MCF 10A (cell line): ENCODE results near the gene MAP10. TPM values are rescaled to one million over a fixed set of nuclear protein-coding genes. Genes with fewer than 3 reads are reported as not detected.

Source experiments
- BruUV-seq: library from RNA; stranded (reverse); fragments of 400-500 nt; replicated peaks from 2 replicates; lab custom pipeline; 2021; lab: Mats Ljungman, UMichigan
- CTCF ChIA-PET: fragments of 300-600 bp; sonication (Branson Sonifier 250); formaldehyde crosslinking; extraction: SDS; loops from one replicate; lab custom pipeline; 2021; ENCODE audit warnings: antibody characterized with exemption, inconsistent platforms; lab: Yijun Ruan, JAX
- POLR2A ChIA-PET: fragments of 300-600, 350-650 bp; sonication (Branson Sonifier 250); formaldehyde crosslinking; extraction: SDS; loops from one replicate; lab custom pipeline; 2020; ENCODE audit warnings: antibody characterized with exemption, inconsistent platforms; lab: Yijun Ruan, JAX
- DNase-seq: peaks from one replicate; pipeline ENCODE4 v3.0.0-alpha.2; 2018; ENCODE audit not compliant: unreplicated experiment
- H3K27ac Mint-ChIP-seq: one replicate; pipeline ENCODE4 v1.8.0; 2022; ENCODE audit warnings: mild to moderate bottlenecking, low read depth, mixed read lengths; ENCODE audit not compliant: unreplicated experiment
- H3K27me3 Mint-ChIP-seq: one replicate; pipeline ENCODE4 v1.8.0; 2022; ENCODE audit warnings: mixed read lengths; ENCODE audit not compliant: insufficient read depth, unreplicated experiment
- H3K36me3 Mint-ChIP-seq: one replicate; pipeline ENCODE4 v1.8.0; 2022; ENCODE audit warnings: mild to moderate bottlenecking, moderate library complexity, mixed read lengths; ENCODE audit not compliant: insufficient read depth, unreplicated experiment
- H3K4me1 Mint-ChIP-seq: one replicate; pipeline ENCODE4 v1.8.0; 2022; ENCODE audit warnings: mixed read lengths; ENCODE audit not compliant: insufficient read depth, unreplicated experiment
- H3K4me3 Mint-ChIP-seq: one replicate; pipeline ENCODE4 v1.8.0; 2022; ENCODE audit warnings: mild to moderate bottlenecking, moderate library complexity, mixed read lengths; ENCODE audit not compliant: unreplicated experiment
- H3K9me3 Mint-ChIP-seq: one replicate; pipeline ENCODE4 v1.8.0; 2022; ENCODE audit warnings: mixed read lengths; ENCODE audit not compliant: unreplicated experiment
- intact Hi-C: fragments of 100-400 bp; cut with micrococcal nuclease; formaldehyde crosslinking; loops from 2 replicates; pipeline ENCODE4 v1.14.1; 2022
- total RNA-seq: library from RNA; stranded (reverse); gene quantifications from 2 replicates; pipeline ENCODE4 v1.2.3, GENCODE V29; 2022
- TF ChIP-seq, protein P1 (sequence below): fragments of 200-600 bp; IDR thresholded peaks from one replicate; pipeline ENCODE4 v1.8.0; 2022; ENCODE audit warnings: antibody characterized with exemption, mild to moderate bottlenecking; ENCODE audit not compliant: unreplicated experiment

The MAP10 gene
- total RNA-seq, 1 experiment from 2014 or later, result not detected

- no peak overlapping the region for H3K4me3 Mint-ChIP-seq
- ChIA-PET POLR2A (no interaction called here), CTCF (no interaction called here)
- peaks cover 8% of the 10 kb centered on the region for H3K36me3 Mint-ChIP-seq
- intact Hi-C loops, result no loop called here
- H3K9me3 Mint-ChIP-seq, result peaks cover 9% of the 10 kb centered on the region
- TF ChIP-seq, protein P1, sequence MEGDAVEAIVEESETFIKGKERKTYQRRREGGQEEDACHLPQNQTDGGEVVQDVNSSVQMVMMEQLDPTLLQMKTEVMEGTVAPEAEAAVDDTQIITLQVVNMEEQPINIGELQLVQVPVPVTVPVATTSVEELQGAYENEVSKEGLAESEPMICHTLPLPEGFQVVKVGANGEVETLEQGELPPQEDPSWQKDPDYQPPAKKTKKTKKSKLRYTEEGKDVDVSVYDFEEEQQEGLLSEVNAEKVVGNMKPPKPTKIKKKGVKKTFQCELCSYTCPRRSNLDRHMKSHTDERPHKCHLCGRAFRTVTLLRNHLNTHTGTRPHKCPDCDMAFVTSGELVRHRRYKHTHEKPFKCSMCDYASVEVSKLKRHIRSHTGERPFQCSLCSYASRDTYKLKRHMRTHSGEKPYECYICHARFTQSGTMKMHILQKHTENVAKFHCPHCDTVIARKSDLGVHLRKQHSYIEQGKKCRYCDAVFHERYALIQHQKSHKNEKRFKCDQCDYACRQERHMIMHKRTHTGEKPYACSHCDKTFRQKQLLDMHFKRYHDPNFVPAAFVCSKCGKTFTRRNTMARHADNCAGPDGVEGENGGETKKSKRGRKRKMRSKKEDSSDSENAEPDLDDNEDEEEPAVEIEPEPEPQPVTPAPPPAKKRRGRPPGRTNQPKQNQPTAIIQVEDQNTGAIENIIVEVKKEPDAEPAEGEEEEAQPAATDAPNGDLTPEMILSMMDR, result no peak
- H3K27me3 Mint-ChIP-seq, result no peaks in the 10 kb centered on the region
- DNase-seq, result no peak
- no TSS peak for BruUV-seq
- H3K4me1 Mint-ChIP-seq, result no peaks in the 10 kb centered on the region
- H3K27ac Mint-ChIP-seq, result no peak overlapping the region
Measured at GRCh38 chr1:232830661-232831060, 25.4 kb downstream of the MAP10 start.

DNA sequence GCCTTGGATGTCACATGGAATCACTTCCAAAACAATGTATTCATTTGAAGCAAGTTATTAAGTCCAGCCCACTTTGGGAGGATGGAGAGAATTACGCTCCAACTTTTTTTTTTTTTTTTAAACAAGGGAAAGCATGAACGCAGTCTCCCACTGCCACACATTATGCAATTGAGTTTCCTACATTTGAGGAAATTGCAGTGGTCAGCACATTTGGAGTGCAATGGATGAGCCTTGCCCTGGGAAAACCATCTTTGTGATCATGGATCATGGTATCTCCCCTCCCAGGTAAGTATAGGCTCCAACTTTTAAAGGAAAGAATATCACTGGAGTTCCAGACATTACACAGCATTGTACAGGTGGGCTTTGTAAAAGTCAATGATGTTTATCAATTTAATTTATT, 26.7 kb downstream of the MAP10 start:
- ChIA-PET POLR2A (no interaction called here), CTCF (interaction anchor here (0.6 to 0.7 kb wide), 2 partner anchors 49 to 117 kb away, joined by 3 to 4 read pairs; no protein-coding TSS in a partner anchor)
- Mint-ChIP-seq H3K36me3 (peaks cover 8% of the 10 kb centered on the region), H3K27me3 (no peaks in the 10 kb centered on the region), H3K4me3 (no peak overlapping the region), H3K27ac (no peak overlapping the region), H3K4me1 (peaks cover under 1% of the 10 kb centered on the region), H3K9me3 (peaks cover 9% of the 10 kb centered on the region)
- BruUV-seq, result no TSS peak
- no peak for DNase-seq
- TF ChIP-seq, protein P1, result no peak
- intact Hi-C loops, result no loop called here

GRCh38 chr1:232834066-232834465, 28.9 kb downstream of the MAP10 start:
- H3K27me3 Mint-ChIP-seq, result no peaks in the 10 kb centered on the region
- no peak overlapping the region for H3K27ac Mint-ChIP-seq
- no peaks in the 10 kb centered on the region for H3K9me3 Mint-ChIP-seq
- no peaks in the 10 kb centered on the region for H3K36me3 Mint-ChIP-seq
- ChIA-PET CTCF (interaction anchor here (0.6 to 1.2 kb wide), 3 partner anchors 20 to 873 kb away, joined by 3 to 4 read pairs (median 3); no protein-coding TSS in a partner anchor), POLR2A (interaction anchor here (0.7 to 1.2 kb wide), 2 partner anchors 35 to 177 kb away, joined by 3 to 4 read pairs; no protein-coding TSS in a partner anchor)
- TF ChIP-seq, protein P1, result no peak
- peaks cover 4% of the 10 kb centered on the region for H3K4me1 Mint-ChIP-seq
- BruUV-seq, result no TSS peak
- H3K4me3 Mint-ChIP-seq, result no peak overlapping the region
- DNase-seq, result no peak
- intact Hi-C loops, result no loop called here

DNA sequence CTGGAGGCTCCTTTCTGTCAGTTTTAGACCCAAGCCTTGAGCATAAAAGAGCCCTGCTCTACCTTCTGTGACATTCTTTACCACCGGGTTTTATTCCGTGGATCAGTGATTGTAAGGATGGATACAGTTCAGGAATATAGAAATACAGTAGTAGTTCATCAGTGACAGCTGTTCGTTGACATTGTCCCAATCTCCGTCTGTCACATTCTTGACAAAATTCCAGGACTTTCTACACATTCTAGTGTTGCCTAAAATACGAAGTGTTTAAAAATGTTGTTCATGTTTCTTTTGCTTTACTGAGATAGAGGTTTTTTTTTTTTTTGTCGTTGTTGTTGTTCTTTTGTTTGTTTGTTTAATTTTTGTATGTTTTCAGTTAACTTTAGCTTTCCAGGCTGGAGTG, 29.9 kb downstream of the MAP10 start:
- no peak for DNase-seq
- ChIA-PET POLR2A (interaction anchor here (0.5 to 1.3 kb wide), 5 partner anchors 12 to 1407 kb away, joined by 3 read pairs; no protein-coding TSS in a partner anchor), CTCF (interaction anchor here (1.0 kb wide), 1 partner anchor 19 kb away, joined by 3 read pairs; no protein-coding TSS in a partner anchor)
- no peaks in the 10 kb centered on the region for H3K36me3 Mint-ChIP-seq
- TF ChIP-seq, protein P1, result no peak
- intact Hi-C loops, result no loop called here
- BruUV-seq, result no TSS peak
- peaks cover 4% of the 10 kb centered on the region for H3K4me1 Mint-ChIP-seq
- no peak overlapping the region for H3K27ac Mint-ChIP-seq
- no peak overlapping the region for H3K4me3 Mint-ChIP-seq
- no peaks in the 10 kb centered on the region for H3K27me3 Mint-ChIP-seq
- H3K9me3 Mint-ChIP-seq, result no peaks in the 10 kb centered on the region
